Activated CD4-positive, alpha-beta memory T cell treated with anti-CD3 and anti-CD28 coated beads for 36 hours (primary cell): ENCODE results near the gene LGI4. TPM values are rescaled to one million over a fixed set of nuclear protein-coding genes. Genes with fewer than 3 reads are reported as not detected.

Source experiments
- CTCF ChIA-PET: fragments of 350-600 bp; sonication (Branson Sonifier 250); formaldehyde crosslinking; loops from one replicate; lab custom pipeline; 2021; ENCODE audit warnings: antibody characterized with exemption, inconsistent platforms; lab: Charles Lee
- POLR2A ChIA-PET: fragments of 350-600 bp; sonication (Branson Sonifier 250); formaldehyde crosslinking; loops from one replicate; lab custom pipeline; 2021; ENCODE audit warnings: antibody characterized with exemption; lab: Charles Lee
- DNase-seq: peaks from one replicate; pipeline ENCODE4 v3.0.0-alpha.2; 2020
- H3K27ac Mint-ChIP-seq: one replicate; pipeline ENCODE4 v1.8.0; 2021; ENCODE audit warnings: mixed read lengths
- H3K27me3 Mint-ChIP-seq: one replicate; pipeline ENCODE4 v1.8.0; 2021; ENCODE audit warnings: mixed read lengths
- H3K36me3 Mint-ChIP-seq: one replicate; pipeline ENCODE4 v1.8.0; 2021; ENCODE audit warnings: mixed read lengths
- H3K4me1 Mint-ChIP-seq: one replicate; pipeline ENCODE4 v1.8.0; 2021; ENCODE audit warnings: low read depth, mixed read lengths
- H3K4me3 Mint-ChIP-seq: one replicate; pipeline ENCODE4 v1.8.0; 2021; ENCODE audit warnings: mild to moderate bottlenecking, mixed read lengths
- H3K9me3 Mint-ChIP-seq: one replicate; pipeline ENCODE4 v1.8.0; 2021; ENCODE audit warnings: mixed read lengths
- intact Hi-C: fragments of 100-400 bp; cut with micrococcal nuclease; formaldehyde crosslinking; loops from one replicate; pipeline ENCODE4 v1.15.1; 2023
- total RNA-seq, 2 experiments: library from RNA; stranded (reverse); gene quantifications; one replicate each; pipeline ENCODE4 v1.2.3, GENCODE V29; 2021

The LGI4 gene
- total RNA-seq, 2 experiments from 2014 or later = 0.50 to 0.51 TPM

GRCh38 chr19:35146746-35147459 is 12.0 kb upstream of the LGI4 start:
- no peak overlapping the region for H3K27ac Mint-ChIP-seq

DNA sequence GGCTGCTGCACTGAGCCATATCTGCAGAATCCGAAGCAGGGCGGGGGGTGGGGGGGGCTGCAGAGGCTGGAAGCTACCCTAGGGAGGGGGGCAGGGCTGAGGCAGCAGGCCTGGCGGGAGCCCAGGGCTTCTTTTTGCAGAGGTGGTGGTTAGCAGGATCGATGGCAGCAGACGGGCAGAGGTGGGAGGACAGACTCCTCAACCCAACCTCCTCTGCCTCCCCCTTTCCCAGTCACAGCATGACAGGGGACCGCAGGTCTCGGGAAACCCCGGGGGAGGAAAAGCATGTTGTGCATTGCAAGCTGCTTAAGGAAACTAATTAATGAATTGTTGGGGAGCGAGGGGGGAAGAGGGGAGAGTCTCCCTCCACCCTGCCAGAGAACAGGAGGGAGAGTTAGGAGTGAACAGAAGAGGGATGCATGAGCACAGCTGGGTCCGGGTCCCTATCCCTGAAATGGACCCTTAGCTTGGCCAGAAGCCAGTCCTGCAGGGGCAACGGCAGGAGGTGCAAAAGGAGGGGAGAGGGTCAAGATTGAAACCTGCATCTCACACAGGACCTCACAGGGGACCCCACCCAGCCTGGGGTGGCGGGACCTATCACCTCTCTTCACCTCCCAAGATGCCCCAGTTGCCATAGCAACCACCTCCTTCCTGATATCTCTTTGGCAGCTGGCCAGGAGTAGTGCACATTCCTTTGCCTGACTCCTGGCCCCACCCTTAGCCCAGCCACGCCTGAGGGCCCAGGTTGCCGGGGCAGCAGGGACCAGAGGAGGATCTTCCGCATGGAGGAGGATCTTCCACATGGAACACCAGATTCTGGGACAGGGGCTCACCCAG is 10.0 kb upstream of the LGI4 start:
- Mint-ChIP-seq H3K27ac (no peak overlapping the region), H3K4me3 (no peak overlapping the region)
- CTCF ChIA-PET = interaction anchor here (6.3 kb wide), 1 partner anchor 8 kb away, joined by 81 read pairs; the partner anchor contains the start of gene FXYD5

More at GRCh38 chr19:35146746-35147459, 12.0 kb upstream of the LGI4 start:
- ChIA-PET CTCF (interaction anchor here (0.7 to 6.3 kb wide), 2 partner anchors 6 to 81 kb away, joined by 3 to 81 read pairs; partner anchors contain the start of gene FXYD5), POLR2A (no interaction called here)
- Mint-ChIP-seq H3K4me3 (no peak overlapping the region), H3K4me1 (peaks cover 20% of the 10 kb centered on the region), H3K27me3 (no peaks in the 10 kb centered on the region), H3K9me3 (no peaks in the 10 kb centered on the region), H3K36me3 (no peaks in the 10 kb centered on the region)
- intact Hi-C loops = no loop called here
- DNase-seq = no peak

DNA sequence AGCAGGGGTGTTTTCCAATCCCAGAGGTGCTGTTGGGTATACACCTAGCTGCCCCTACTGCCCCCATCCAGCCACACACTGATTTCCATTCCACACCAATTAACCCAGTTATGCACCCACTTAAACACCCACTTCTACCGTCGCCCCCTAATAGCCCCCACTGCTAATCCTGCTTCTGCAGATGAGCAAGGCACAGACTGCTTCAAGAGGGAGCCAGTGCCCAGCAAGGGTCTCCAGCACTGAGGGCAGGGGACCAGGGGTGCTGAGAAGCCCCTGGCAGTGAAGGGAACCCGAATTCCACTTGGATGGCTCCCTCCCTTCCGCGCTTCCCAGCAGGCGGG is 9.4 kb upstream of the LGI4 start:
- H3K9me3 Mint-ChIP-seq = no peaks in the 10 kb centered on the region
- no peak for DNase-seq
- H3K4me1 Mint-ChIP-seq = peaks cover 30% of the 10 kb centered on the region
- CTCF ChIA-PET = interaction anchor here (0.8 to 6.3 kb wide), 3 partner anchors 9 to 97 kb away, joined by 4 to 81 read pairs (median 5); partner anchors contain the start of gene FXYD5
- POLR2A ChIA-PET = no interaction called here
- H3K36me3 Mint-ChIP-seq = no peaks in the 10 kb centered on the region
- no peak overlapping the region for H3K4me3 Mint-ChIP-seq
- no peak overlapping the region for H3K27ac Mint-ChIP-seq
- no peaks in the 10 kb centered on the region for H3K27me3 Mint-ChIP-seq
- intact Hi-C loops = loop anchor here (5.0 kb wide), 2 partner anchors 102 to 123 kb away; partner anchors contain the start of genes HPN and USF2

More for the DNA sequence above, 10.0 kb upstream of the LGI4 start:
- peak; percentile 35 for DNase-seq
- POLR2A ChIA-PET = no interaction called here
- Mint-ChIP-seq H3K9me3 (no peaks in the 10 kb centered on the region), H3K4me1 (peaks cover 30% of the 10 kb centered on the region), H3K27me3 (no peaks in the 10 kb centered on the region), H3K36me3 (no peaks in the 10 kb centered on the region)
- intact Hi-C loops = loop anchor here (5.0 kb wide), 2 partner anchors 103 to 122 kb away; partner anchors contain the start of genes HPN and USF2

- ChIA-PET CTCF (interaction anchor here (0.8 to 6.3 kb wide), 6 partner anchors 9 to 117 kb away, joined by 3 to 81 read pairs (median 4); partner anchors contain the start of genes FAM187B and FXYD5), POLR2A (interaction anchor here (0.5 kb wide), 1 partner anchor 206 kb away, joined by 4 read pairs; no protein-coding TSS in a partner anchor)
- H3K4me3 Mint-ChIP-seq = no peak overlapping the region
- no peak for DNase-seq
- no peak overlapping the region for H3K27ac Mint-ChIP-seq
- H3K4me1 Mint-ChIP-seq = peaks cover 30% of the 10 kb centered on the region
- no peaks in the 10 kb centered on the region for H3K36me3 Mint-ChIP-seq
- no peaks in the 10 kb centered on the region for H3K9me3 Mint-ChIP-seq
- intact Hi-C loops = loop anchor here (5.0 kb wide), 2 partner anchors 102 to 123 kb away; partner anchors contain the start of genes HPN and USF2
- H3K27me3 Mint-ChIP-seq = no peaks in the 10 kb centered on the region
Measured at GRCh38 chr19:35143818-35144217, 9.0 kb upstream of the LGI4 start.

DNA sequence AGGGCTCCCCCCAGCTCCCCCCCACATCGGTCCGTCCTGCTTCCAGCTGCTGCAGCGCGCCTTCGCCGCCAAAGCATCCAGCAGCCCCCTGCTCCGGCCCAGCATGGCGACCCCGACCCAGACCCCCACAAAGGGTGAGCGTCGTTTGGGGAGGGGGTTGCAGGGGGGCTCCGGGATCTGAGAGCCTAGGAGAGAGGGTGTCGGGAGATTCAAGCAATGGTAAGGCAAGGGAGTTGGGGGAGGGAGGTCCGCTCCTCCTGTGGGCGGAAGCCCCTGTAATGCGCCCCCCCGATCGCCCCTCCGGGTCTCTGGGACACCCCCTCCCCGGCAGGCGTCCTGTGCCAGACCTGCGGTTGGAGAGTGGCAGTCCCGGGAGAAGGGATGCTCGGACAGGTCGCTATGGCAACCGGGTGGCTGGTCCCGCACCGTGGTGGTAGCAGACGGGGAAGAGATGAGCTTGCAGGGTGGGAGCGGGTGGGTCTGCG is 8.4 kb upstream of the LGI4 start, which contains the start of gene FXYD7:
FXYD7 (plus strand) TSS at position 25 of the 485 bp plus-strand sequence; CDS start at position 104, 79 bp downstream.
- peak within 1 kb of the TSS; percentile 71 for H3K4me3 Mint-ChIP-seq
- no peaks in the 10 kb centered on the region for H3K9me3 Mint-ChIP-seq
- ChIA-PET POLR2A (interaction anchor here (0.5 kb wide), 1 partner anchor 205 kb away, joined by 4 read pairs; no protein-coding TSS in a partner anchor), CTCF (interaction anchor here (0.8 to 6.3 kb wide), 7 partner anchors 10 to 117 kb away, joined by 3 to 81 read pairs (median 4); partner anchors contain the start of genes FAM187B and FXYD5)
- DNase-seq = no peak
- H3K27me3 Mint-ChIP-seq = no peaks in the 10 kb centered on the region
- no peaks in the 10 kb centered on the region for H3K36me3 Mint-ChIP-seq
- intact Hi-C loops = loop anchor here (5.0 kb wide), 2 partner anchors 101 to 124 kb away; partner anchors contain the start of genes HPN and USF2
- H3K4me1 Mint-ChIP-seq = peaks cover 30% of the 10 kb centered on the region
- H3K27ac Mint-ChIP-seq = no peak within 1 kb of the TSS

GRCh38 chr19:35142606-35143230 is 7.9 kb upstream of the LGI4 start:
- CTCF ChIA-PET = interaction anchor here (0.6 to 6.3 kb wide), 24 partner anchors 7 to 353 kb away, joined by 3 to 81 read pairs (median 5); partner anchors contain the start of genes FAM187B, FXYD5 and USF2
- Mint-ChIP-seq H3K27me3 (no peaks in the 10 kb centered on the region), H3K4me3 (peak overlapping the region; percentile 71), H3K27ac (no peak overlapping the region), H3K36me3 (no peaks in the 10 kb centered on the region), H3K9me3 (no peaks in the 10 kb centered on the region), H3K4me1 (peaks cover 30% of the 10 kb centered on the region)
- POLR2A ChIA-PET = interaction anchor here (0.6 to 2.5 kb wide), 4 partner anchors 11 to 125 kb away, joined by 3 to 20 read pairs (median 4); partner anchors contain the start of gene FXYD5
- DNase-seq = peak; percentile 77
- intact Hi-C loops = loop anchor here (5.0 kb wide), 2 partner anchors 100 to 125 kb away; partner anchors contain the start of genes HPN and USF2

DNA sequence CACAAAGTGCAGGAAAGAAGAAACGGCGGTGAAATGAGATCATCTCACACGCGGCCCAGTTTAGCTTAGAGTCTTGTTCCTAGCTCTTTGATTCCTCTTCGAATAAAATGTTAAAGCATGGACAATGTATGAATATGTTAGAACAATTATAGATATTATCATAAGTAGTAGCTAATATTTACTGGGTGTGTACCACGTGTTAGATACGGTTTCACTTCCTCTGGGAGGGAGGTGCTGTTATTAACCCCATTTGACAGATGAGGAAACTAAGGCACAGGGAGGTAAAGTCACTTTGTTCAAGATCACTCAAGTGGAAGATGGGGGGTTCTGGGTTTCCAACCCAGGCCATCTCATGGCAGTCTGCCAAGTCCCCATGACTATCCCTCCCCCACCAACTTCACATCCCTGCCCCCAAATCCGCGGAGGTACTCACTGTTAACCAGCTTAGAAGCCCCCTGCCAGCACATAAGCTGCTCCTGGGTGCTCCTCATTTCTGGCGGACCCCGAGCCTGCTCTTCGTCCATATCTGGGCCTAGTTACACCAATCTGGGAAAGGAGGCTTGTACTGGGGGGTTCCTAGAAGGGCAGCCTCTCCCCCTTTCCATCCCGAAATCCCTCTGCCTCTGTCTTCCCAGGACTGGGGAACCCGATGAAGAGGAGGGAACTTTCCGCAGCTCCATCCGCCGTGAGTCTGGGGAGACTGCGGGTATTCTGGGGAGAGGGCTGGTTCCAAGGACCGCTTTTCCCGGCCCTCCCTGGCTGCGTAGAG is 7.2 kb upstream of the LGI4 start:
- POLR2A ChIA-PET = interaction anchor here (0.6 to 2.5 kb wide), 5 partner anchors 12 to 126 kb away, joined by 3 to 20 read pairs (median 3); partner anchors contain the start of gene FXYD5
- peaks cover 30% of the 10 kb centered on the region for H3K4me1 Mint-ChIP-seq
- DNase-seq = no peak
- no peak overlapping the region for H3K27ac Mint-ChIP-seq
- intact Hi-C loops = loop anchor here (5.0 kb wide), 2 partner anchors 100 to 125 kb away; partner anchors contain the start of genes HPN and USF2
- H3K4me3 Mint-ChIP-seq = peak overlapping the region; percentile 71
- no peaks in the 10 kb centered on the region for H3K9me3 Mint-ChIP-seq
- CTCF ChIA-PET = interaction anchor here (0.6 to 6.3 kb wide), 35 partner anchors 8 to 407 kb away, joined by 3 to 81 read pairs (median 4); partner anchors contain the start of genes FXYD5 and USF2
- no peaks in the 10 kb centered on the region for H3K36me3 Mint-ChIP-seq
- no peaks in the 10 kb centered on the region for H3K27me3 Mint-ChIP-seq

- CTCF ChIA-PET = interaction anchor here (0.6 to 6.3 kb wide), 35 partner anchors 9 to 407 kb away, joined by 3 to 81 read pairs (median 4); partner anchors contain the start of genes FXYD5 and USF2
- Mint-ChIP-seq H3K4me1 (peaks cover 30% of the 10 kb centered on the region), H3K36me3 (no peaks in the 10 kb centered on the region), H3K9me3 (no peaks in the 10 kb centered on the region), H3K27me3 (no peaks in the 10 kb centered on the region), H3K4me3 (peak overlapping the region; percentile 71), H3K27ac (no peak overlapping the region)
- intact Hi-C loops = loop anchor here (5.0 kb wide), 2 partner anchors 99 to 126 kb away; partner anchors contain the start of genes HPN and USF2
- DNase-seq = peak; percentile 99
- POLR2A ChIA-PET = interaction anchor here (0.8 to 2.5 kb wide), 4 partner anchors 13 to 75 kb away, joined by 3 to 20 read pairs (median 4); partner anchors contain the start of gene FXYD5
Measured at GRCh38 chr19:35140962-35141836, 6.3 kb upstream of the LGI4 start.

GRCh38 chr19:35140207-35140961 is 5.5 kb upstream of the LGI4 start:
- H3K27ac Mint-ChIP-seq = no peak overlapping the region
- POLR2A ChIA-PET = interaction anchor here (1.1 to 2.5 kb wide), 2 partner anchors 14 to 74 kb away, joined by 4 to 20 read pairs; partner anchors contain the start of gene FXYD5
- H3K4me3 Mint-ChIP-seq = no peak overlapping the region

More at GRCh38 chr19:35140207-35140961, 5.5 kb upstream of the LGI4 start:
- Mint-ChIP-seq H3K27me3 (no peaks in the 10 kb centered on the region), H3K36me3 (no peaks in the 10 kb centered on the region), H3K4me1 (peaks cover 33% of the 10 kb centered on the region), H3K9me3 (no peaks in the 10 kb centered on the region)
- intact Hi-C loops = loop anchor here (5.0 kb wide), 2 partner anchors 98 to 127 kb away; partner anchors contain the start of genes HPN and USF2
- CTCF ChIA-PET = interaction anchor here (0.6 to 6.3 kb wide), 13 partner anchors 13 to 207 kb away, joined by 3 to 81 read pairs (median 6); partner anchors contain the start of gene FXYD5
- no peak for DNase-seq
